Measurements from ENCODE around the gene ARID1B. TPM values are rescaled to one million over a fixed set of nuclear protein-coding genes. Genes with fewer than 3 reads are reported as not detected.

ARID1B gene
- total RNA-seq, 1 experiment from 2014 or later, result 91.7 TPM

DNA sequence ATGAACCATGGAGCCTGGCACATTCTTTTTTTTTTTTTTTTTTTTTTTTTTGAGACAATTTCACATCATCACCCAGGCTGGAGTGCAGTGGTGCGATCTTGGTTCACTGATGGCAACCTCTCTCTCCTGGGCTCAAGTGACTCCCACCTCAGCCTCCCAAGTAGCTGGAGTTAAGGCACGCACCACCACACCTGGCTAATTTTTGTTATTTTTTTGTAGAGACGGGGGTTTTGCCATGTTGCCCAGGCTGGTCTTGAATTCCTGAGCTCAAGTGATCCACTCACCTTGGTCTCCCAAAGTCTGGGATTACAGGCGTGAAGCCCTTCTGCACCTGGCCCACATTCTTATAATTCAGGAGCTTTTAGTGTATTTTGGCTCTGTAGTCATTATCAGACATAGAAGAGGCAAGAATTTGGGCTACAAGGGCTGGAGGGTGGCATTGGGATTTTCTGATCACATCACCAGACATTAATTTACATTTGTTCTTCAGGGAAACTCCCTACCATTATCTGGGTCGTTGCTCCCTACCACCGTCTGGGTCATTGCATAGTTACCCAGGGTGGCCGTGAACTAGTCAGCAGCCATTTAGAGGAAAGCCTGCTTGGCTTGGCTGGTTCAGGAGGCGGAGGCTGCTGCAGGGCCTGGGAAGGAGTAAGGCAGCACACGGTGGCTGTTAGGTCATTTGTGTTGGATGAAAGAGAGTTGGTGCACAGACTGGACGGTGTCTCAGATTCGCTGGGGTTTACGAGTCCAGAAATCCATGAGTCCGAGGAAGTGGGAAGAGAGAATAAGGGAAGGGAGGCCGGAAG lies 17.6 kb downstream of the ARID1B start:
- H3K27ac ChIP-seq (ENCODE audit: low read length), result no peak overlapping the region

DNA sequence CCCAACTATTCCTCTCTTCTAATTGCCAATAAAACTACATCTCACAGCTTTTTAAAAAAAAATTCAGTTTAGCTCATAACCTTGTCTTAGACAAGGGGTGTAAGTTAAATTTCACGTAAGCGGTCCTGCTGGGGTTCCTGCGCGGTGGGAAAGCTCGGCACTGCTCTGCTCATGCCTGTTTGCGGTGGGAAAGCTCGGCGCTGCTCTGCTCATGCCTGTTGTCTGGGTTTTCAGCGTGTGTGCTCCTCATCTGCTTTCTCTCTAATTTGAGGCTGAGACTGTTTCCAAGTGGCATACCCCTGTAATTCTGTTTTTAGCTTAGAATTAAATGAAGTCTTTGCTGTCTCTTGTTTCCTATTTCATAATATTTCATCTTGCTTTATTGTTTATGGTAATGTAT lies 18.6 kb downstream of the ARID1B start:
- no peak for DNase-seq (ENCODE audit: low read depth, low spot score)
- Histone ChIP-seq H3K4me3 (ENCODE audit: low read depth in 2 of 2, low read length in 2 of 2) (no peak overlapping the region), H3K27ac (ENCODE audit: low read length) (no peak overlapping the region), H3K27me3 (ENCODE audit: control insufficient read depth, insufficient read depth, low read length) (no peaks in the 10 kb centered on the region), H3K4me1 (ENCODE audit: control insufficient read depth, insufficient read depth, low read length) (peaks cover 7% of the 10 kb centered on the region), H3K36me3 (ENCODE audit: control insufficient read depth, insufficient read depth, low read length) (no peaks in the 10 kb centered on the region), H3K9me3 (ENCODE audit: control insufficient read depth, insufficient read depth, low read depth, low read length) (no peaks in the 10 kb centered on the region)
- TF ChIP-seq SIN3A (IDR thresholded peaks at IDR 0.05; ENCODE audit: borderline replicate concordance, insufficient read depth, low read depth, low read length) (no peak), CTCF (IDR thresholded peaks at IDR 0.05) (no peak), REST (IDR thresholded peaks at IDR 0.05; ENCODE audit: insufficient read depth in 1 of 2, low read depth in 2 of 2, low read length in 1 of 2) (no peak), TCF7L2 (IDR thresholded peaks at IDR 0.05; ENCODE audit: low read depth, low read length) (no peak), POLR2AphosphoS5 (IDR thresholded peaks at IDR 0.05; ENCODE audit: low read depth, low read length) (no peak)
- BruUV-seq (replicated peaks), result no TSS peak
- ChIA-PET CTCF (no interaction called here), POLR2A (interaction anchor here (0.6 kb wide), 1 partner anchor 43 kb away, joined by 3 read pairs; no protein-coding TSS in a partner anchor)
- in situ Hi-C loops (cut with HindIII; ENCODE audit: low pct_unique_long_range_greater_than_20kb, low sequenced_read_pairs), result no loop called here
- intact Hi-C loops (cut with micrococcal nuclease; ENCODE audit: unreplicated experiment), result no loop called here
- no peak for ATAC-seq

More for the DNA sequence above, 17.6 kb downstream of the ARID1B start:
- ChIA-PET CTCF (no interaction called here), POLR2A (interaction anchor here (0.5 kb wide), 1 partner anchor 33 kb away, joined by 11 read pairs; no protein-coding TSS in a partner anchor)
- H3K9me3 ChIP-seq (ENCODE audit: control insufficient read depth, insufficient read depth, low read depth, low read length), result no peaks in the 10 kb centered on the region
- no peak overlapping the region for H3K4me3 ChIP-seq (ENCODE audit: low read depth in 2 of 2, low read length in 2 of 2)
- DNase-seq (ENCODE audit: low read depth, low spot score) (no peak), ATAC-seq (no peak)
- no peaks in the 10 kb centered on the region for H3K27me3 ChIP-seq (ENCODE audit: control insufficient read depth, insufficient read depth, low read length)
- no peaks in the 10 kb centered on the region for H3K36me3 ChIP-seq (ENCODE audit: control insufficient read depth, insufficient read depth, low read length)
- TF ChIP-seq CTCF (IDR thresholded peaks at IDR 0.05) (no peak), POLR2AphosphoS5 (IDR thresholded peaks at IDR 0.05; ENCODE audit: low read depth, low read length) (no peak), REST (IDR thresholded peaks at IDR 0.05; ENCODE audit: insufficient read depth in 1 of 2, low read depth in 2 of 2, low read length in 1 of 2) (no peak), SIN3A (IDR thresholded peaks at IDR 0.05; ENCODE audit: borderline replicate concordance, insufficient read depth, low read depth, low read length) (no peak), TCF7L2 (IDR thresholded peaks at IDR 0.05; ENCODE audit: low read depth, low read length) (no peak)
- BruUV-seq (replicated peaks), result no TSS peak
- in situ Hi-C loops (cut with HindIII; ENCODE audit: low pct_unique_long_range_greater_than_20kb, low sequenced_read_pairs) (no loop called here), intact Hi-C loops (cut with micrococcal nuclease; ENCODE audit: unreplicated experiment) (no loop called here)
- H3K4me1 ChIP-seq (ENCODE audit: control insufficient read depth, insufficient read depth, low read length), result peaks cover 10% of the 10 kb centered on the region
